Measurements from ENCODE around the gene HEPACAM.

GRCh38 chr11:124953753-124954589 is 18.1 kb upstream of the HEPACAM start, which contains the start of gene CCDC15:
- TF ChIP-seq POLR2AphosphoS5 (IDR thresholded peaks at IDR 0.05; ENCODE audit: low read depth, low read length) = peak; percentile 97
- peak; percentile 97 for TF ChIP-seq POLR2A (IDR thresholded peaks at IDR 0.05; ENCODE audit: low read depth, low read length)
- TF ChIP-seq SPI1 (IDR thresholded peaks at IDR 0.05; ENCODE audit: low read depth, low read length) = peak; percentile 40
- peak; percentile 66 for TF ChIP-seq TAF1 (IDR thresholded peaks at IDR 0.05; ENCODE audit: low read depth, low read length)
- TF ChIP-seq PAX5 (IDR thresholded peaks at IDR 0.05; ENCODE audit: insufficient read depth, low read length, severe bottlenecking) = no peak
- TF ChIP-seq POU2F2 (IDR thresholded peaks at IDR 0.05; ENCODE audit: low read depth, low read length) = peak; percentile 84

All from GM12891 (cell line).